NB4 (cell line): ENCODE data around the gene USP20.

ENCODE experiments used
- DNase-seq: peaks from one replicate; pipeline ENCODE4 v3.0.0; 2010; ENCODE audit warnings: low read depth
- H3K4me3 ChIP-seq: one replicate; pipeline ENCODE4 v1.5.1; 2011; ENCODE audit warnings: mild to moderate bottlenecking, low read depth, low read length, moderate library complexity
- CTCF ChIP-seq: IDR thresholded peaks from one replicate; pipeline ENCODE4 v1.5.1; 2012; ENCODE audit warnings: low read depth, low read length
- MAX ChIP-seq: IDR thresholded peaks from 2 replicates; pipeline ENCODE4 v1.6.1; 2011; ENCODE audit warnings: low read depth, low read length
- MYC ChIP-seq: IDR thresholded peaks from 2 replicates; pipeline ENCODE4 v1.6.1; 2011; ENCODE audit warnings: low read depth, low read length
- POLR2A ChIP-seq: IDR thresholded peaks from 2 replicates; pipeline ENCODE4 v1.6.1; 2011; ENCODE audit warnings: mild to moderate bottlenecking; ENCODE audit not compliant: insufficient read length; ENCODE audit errors: extremely low read depth

USP20 gene

GRCh38 chr9:129869585-129870501 is 34.6 kb downstream of the USP20 start:
- no peak for TF ChIP-seq CTCF
- no peak for TF ChIP-seq MYC
- no peak for TF ChIP-seq POLR2A
- TF ChIP-seq MAX: no peak
- DNase-seq: no peak
- H3K4me3 ChIP-seq: no peak overlapping the region

GRCh38 chr9:129871046-129871445 is 35.8 kb downstream of the USP20 start:
- TF ChIP-seq MYC: no peak
- DNase-seq: no peak
- no peak overlapping the region for H3K4me3 ChIP-seq

GRCh38 chr9:129873563-129874190 is 38.4 kb downstream of the USP20 start:
- TF ChIP-seq MYC (no peak), CTCF (no peak), MAX (no peak), POLR2A (no peak)
- no peak for DNase-seq

GRCh38 chr9:129874261-129875101 is 39.2 kb downstream of the USP20 start:
- no peak overlapping the region for H3K4me3 ChIP-seq
- TF ChIP-seq POLR2A (no peak), CTCF (no peak), MAX (no peak), MYC (no peak)
- DNase-seq: no peak

More at GRCh38 chr9:129873563-129874190, 38.4 kb downstream of the USP20 start:
- no peak overlapping the region for H3K4me3 ChIP-seq

- H3K4me3 ChIP-seq: no peak overlapping the region
- TF ChIP-seq MAX (no peak), CTCF (peak; percentile 7)
- no peak for DNase-seq
Measured at GRCh38 chr9:129875181-129875611, 39.9 kb downstream of the USP20 start.
